Liver (tissue), 9 donors: Measurements from ENCODE around the gene CASP8AP2. TPM values are rescaled to one million over a fixed set of nuclear protein-coding genes. Genes with fewer than 3 reads are reported as not detected.

Experiments
- DNase-seq: peaks from one replicate; pipeline ENCODE4 v3.0.0-alpha.2; 2017; ENCODE audit warnings: low spot score
- H3K27ac ChIP-seq, 2 donors: one replicate each; pipeline ENCODE4 v1.7.0; 2013; ENCODE audit warnings: inconsistent platforms in 2 of 2, low read length in 2 of 2, control low read depth in 1 of 2, low read depth in 1 of 2, mild to moderate bottlenecking in 1 of 2
- H3K27me3 ChIP-seq, 4 donors: one replicate each; pipeline versions ENCODE4 v1.6.1 to v1.7.0; 2013; ENCODE audit warnings: low read length in 3 of 4, inconsistent platforms in 1 of 4, mild to moderate bottlenecking in 1 of 4, moderate library complexity in 1 of 4; ENCODE audit not compliant: control insufficient read depth in 4 of 4, insufficient read depth in 4 of 4
- H3K36me3 ChIP-seq, 4 donors: one replicate each; pipeline versions ENCODE4 v1.6.1 to v1.7.0; 2013; ENCODE audit warnings: low read length in 3 of 4, mild to moderate bottlenecking in 3 of 4, low read depth in 1 of 4, moderate library complexity in 1 of 4; ENCODE audit not compliant: control insufficient read depth in 4 of 4, insufficient read depth in 3 of 4
- H3K4me1 ChIP-seq, 4 donors: one replicate each; pipeline versions ENCODE4 v1.6.1 to v1.7.0; 2013; ENCODE audit warnings: low read length in 3 of 4, mild to moderate bottlenecking in 3 of 4, moderate library complexity in 1 of 4; ENCODE audit not compliant: control insufficient read depth in 4 of 4, insufficient read depth in 4 of 4
- H3K4me3 ChIP-seq, 3 donors: one replicate each; pipeline versions ENCODE4 v1.6.1 to v1.7.0; 2013; ENCODE audit warnings: low read length in 3 of 3, control low read depth in 1 of 3, low read depth in 1 of 3, mild to moderate bottlenecking in 1 of 3
- H3K9ac ChIP-seq, 2 donors: one replicate each; pipeline ENCODE4 v1.7.0; 2013; ENCODE audit warnings: low read length in 2 of 2, mild to moderate bottlenecking in 2 of 2, moderate library complexity in 2 of 2, control low read depth in 1 of 2, low read depth in 1 of 2
- H3K9me3 ChIP-seq, 4 donors: one replicate each; pipeline versions ENCODE4 v1.6.1 to v1.7.0; 2013; ENCODE audit warnings: low read length in 3 of 4; ENCODE audit not compliant: control insufficient read depth in 4 of 4
- EGR1 ChIP-seq, 2 donors: IDR thresholded peaks; 2 replicates each; pipeline ENCODE4 v1.6.1; 2016 to 2018; ENCODE audit warnings: antibody characterized with exemption in 2 of 2, low read depth in 2 of 2
- FOXA1 ChIP-seq: IDR thresholded peaks from 2 replicates; pipeline ENCODE4 v1.6.1; 2016; ENCODE audit warnings: antibody characterized with exemption
- FOXA2 ChIP-seq: IDR thresholded peaks from 2 replicates; pipeline ENCODE4 v1.6.1; 2016; ENCODE audit warnings: antibody characterized with exemption
- GABPA ChIP-seq, 2 donors: IDR thresholded peaks in 1 of 2; conservative IDR thresholded peaks in 1 of 2; 2 replicates each; pipeline ENCODE4 v1.6.1; 2016; ENCODE audit warnings: antibody characterized with exemption in 2 of 2, mild to moderate bottlenecking in 1 of 2, moderate library complexity in 1 of 2
- HNF4A ChIP-seq, 2 donors: conservative IDR thresholded peaks; 2 replicates each; pipeline ENCODE4 v1.6.1; 2016; ENCODE audit warnings: antibody characterized with exemption in 2 of 2, mild to moderate bottlenecking in 2 of 2
- HNF4G ChIP-seq: IDR thresholded peaks from 2 replicates; pipeline ENCODE4 v1.6.1; 2016; ENCODE audit warnings: antibody characterized with exemption
- JUND ChIP-seq, 2 donors: IDR thresholded peaks; 2 replicates each; pipeline ENCODE4 v1.6.1; 2016; ENCODE audit warnings: antibody characterized with exemption in 2 of 2
- MAX ChIP-seq: IDR thresholded peaks from 2 replicates; pipeline ENCODE4 v1.6.1; 2016; ENCODE audit warnings: antibody characterized with exemption
- NR2F2 ChIP-seq: IDR thresholded peaks from 2 replicates; pipeline ENCODE4 v1.6.1; 2016; ENCODE audit warnings: antibody characterized with exemption
- RAD21 ChIP-seq, 2 donors: IDR thresholded peaks; 2 replicates each; pipeline ENCODE4 v1.6.1; 2016; ENCODE audit warnings: antibody characterized with exemption in 2 of 2, mild to moderate bottlenecking in 2 of 2
- REST ChIP-seq: IDR thresholded peaks from 2 replicates; pipeline ENCODE4 v1.6.1; 2016; ENCODE audit warnings: antibody characterized with exemption, mild to moderate bottlenecking
- RXRA ChIP-seq, 2 donors: IDR thresholded peaks; 2 replicates each; pipeline ENCODE4 v1.6.1; 2017 to 2018; ENCODE audit warnings: antibody characterized with exemption in 2 of 2, mild to moderate bottlenecking in 1 of 2
- SP1 ChIP-seq: IDR thresholded peaks from 2 replicates; pipeline ENCODE4 v1.6.1; 2018; ENCODE audit warnings: antibody characterized with exemption, mild to moderate bottlenecking
- TAF1 ChIP-seq: conservative IDR thresholded peaks from 2 replicates; pipeline ENCODE4 v1.6.1; 2016; ENCODE audit warnings: antibody characterized with exemption, mild to moderate bottlenecking
- YY1 ChIP-seq: IDR thresholded peaks from 2 replicates; pipeline ENCODE4 v1.6.1; 2016; ENCODE audit warnings: antibody characterized with exemption, mild to moderate bottlenecking
- ZBTB33 ChIP-seq: IDR thresholded peaks from 2 replicates; pipeline ENCODE4 v1.6.1; 2016; ENCODE audit warnings: antibody characterized with exemption
- WGBS: extraction: QIAGEN DNeasy Blood & Tissue Kit; methylation state at CpG from one replicate; pipeline ENCODE4 v1.1.7; 2013; 5-methylcytosine and 5-hydroxymethylcytosine counted together
- polyA plus RNA-seq, 2 donors: library from polyadenylated mRNA; stranded (reverse) in 1 of 2; unstranded in 1 of 2; fragments of 200-250 nt in 1 of 2; fragments of >200 nt in 1 of 2; fragmentation: Nextera tagmentation in 1 of 2; extraction: Ambion mirVana in 1 of 2; gene quantifications; one replicate each; pipeline versions ENCODE4 v1.2.1 to v1.2.3, GENCODE V29; 2013 to 2015
- total RNA-seq, 2 donors: library from RNA; depleted of rRNA; stranded (reverse); fragments of >200 nt; gene quantifications; one replicate each; pipeline ENCODE4 v1.2.3, GENCODE V29; 2014
- TF ChIP-seq, protein P1 (sequence below): IDR thresholded peaks from 2 replicates; pipeline ENCODE4 v1.6.1; 2016; ENCODE audit warnings: antibody characterized with exemption
- donor health status: healthy.
- donor health status: healthy.
- donor health status: healthy.
- donor health status: healthy.
- donor health status: healthy.

CASP8AP2 gene
- total and polyA plus RNA-seq, 4 donors, result 1.9 to 12.2 (median 7.1) TPM

GRCh38 chr6:89797317-89797716, 32.4 kb upstream of the CASP8AP2 start (continued):
- TF ChIP-seq ZBTB33 (no peak), HNF4G (no peak), FOXA2 (no peak), YY1 (no peak), EGR1 (IDR thresholded peaks at IDR 0.05; ENCODE audit: low read depth in 2 of 2) (no peak), RXRA (IDR thresholded peaks at IDR 0.05) (no peak)

DNA sequence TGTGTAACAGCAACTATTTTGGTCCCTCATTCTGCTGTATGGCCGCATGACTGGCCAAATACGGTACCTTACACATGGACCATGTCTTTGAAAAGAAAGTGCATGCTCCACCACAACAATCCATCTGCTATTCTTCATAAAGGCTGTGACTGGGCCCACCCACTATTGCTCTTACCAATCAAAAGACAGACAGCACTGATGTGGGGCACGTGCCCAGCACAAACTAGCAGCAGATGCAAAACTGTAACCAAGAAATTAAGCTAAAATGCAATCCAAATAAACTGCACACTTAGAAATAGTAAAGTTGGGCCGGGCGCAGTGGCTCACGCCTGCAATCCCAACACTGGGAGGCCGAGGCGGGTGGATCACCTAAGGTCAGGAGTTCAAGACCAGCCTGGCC, 30.6 kb upstream of the CASP8AP2 start:
- H3K4me1 ChIP-seq, result no peaks in the 10 kb centered on the region
- TF ChIP-seq SP1 (no peak), RAD21 (IDR thresholded peaks at IDR 0.05) (no peak), JUND (IDR thresholded peaks at IDR 0.05) (no peak), YY1 (no peak), FOXA1 (no peak), GABPA (IDR thresholded peaks at IDR 0.05 in 1 of 2, conservative IDR thresholded peaks at IDR 0.05 in 1 of 2) (no peak), RXRA (IDR thresholded peaks at IDR 0.05) (no peak), TAF1 (no peak), FOXA2 (no peak), EGR1 (IDR thresholded peaks at IDR 0.05; ENCODE audit: low read depth in 2 of 2) (no peak), HNF4A (conservative IDR thresholded peaks at IDR 0.05) (no peak), HNF4G (no peak), REST (no peak), MAX (no peak), NR2F2 (no peak)
- TF ChIP-seq, protein P1, sequence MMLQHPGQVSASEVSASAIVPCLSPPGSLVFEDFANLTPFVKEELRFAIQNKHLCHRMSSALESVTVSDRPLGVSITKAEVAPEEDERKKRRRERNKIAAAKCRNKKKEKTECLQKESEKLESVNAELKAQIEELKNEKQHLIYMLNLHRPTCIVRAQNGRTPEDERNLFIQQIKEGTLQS, result no peak
- no peaks in the 10 kb centered on the region for H3K9me3 ChIP-seq
- no peaks in the 10 kb centered on the region for H3K27me3 ChIP-seq
- H3K27ac ChIP-seq, result no peak overlapping the region
- H3K36me3 ChIP-seq, result peaks cover 2 to 16% (median 11%) of the 10 kb centered on the region in 4 donors
- no peak for DNase-seq
- no peak overlapping the region for H3K4me3 ChIP-seq
- no peak overlapping the region for H3K9ac ChIP-seq
- 97% methylated on average over 8 of the region's 8 CpGs for WGBS

DNA sequence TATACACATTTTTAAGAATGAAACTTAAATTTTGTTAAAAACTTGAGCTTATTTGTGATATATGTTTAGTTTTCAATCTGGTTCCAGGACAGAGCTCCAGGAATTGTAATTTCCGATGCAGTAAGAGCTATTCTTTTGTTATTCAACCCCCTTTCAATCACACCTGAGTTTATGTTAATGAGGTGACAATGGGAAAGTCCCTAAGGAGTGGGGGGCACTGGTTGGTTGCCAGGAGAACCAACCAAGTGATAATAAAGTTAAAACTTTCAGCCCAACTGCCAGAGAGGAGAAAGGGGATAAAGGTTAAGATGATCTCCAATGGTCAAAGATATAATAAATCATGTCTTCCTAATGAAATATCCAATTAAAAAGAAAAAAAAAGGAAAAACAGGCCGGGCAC, 29.9 kb upstream of the CASP8AP2 start:
- 88% methylated on average over 2 of the region's 2 CpGs for WGBS
- H3K4me3 ChIP-seq, result no peak overlapping the region
- H3K36me3 ChIP-seq, result peaks cover 2 to 16% (median 6%) of the 10 kb centered on the region in 4 donors
- H3K9ac ChIP-seq, result no peak overlapping the region
- no peaks in the 10 kb centered on the region for H3K9me3 ChIP-seq
- H3K4me1 ChIP-seq, result no peaks in the 10 kb centered on the region
- H3K27ac ChIP-seq, result no peak overlapping the region
- TF ChIP-seq HNF4A (conservative IDR thresholded peaks at IDR 0.05), result no peak
- no peak for TF ChIP-seq FOXA2
- TF ChIP-seq YY1, result no peak
- DNase-seq, result no peak
- H3K27me3 ChIP-seq, result no peaks in the 10 kb centered on the region
